ENCODE results near the gene BRI3BP.

DNA sequence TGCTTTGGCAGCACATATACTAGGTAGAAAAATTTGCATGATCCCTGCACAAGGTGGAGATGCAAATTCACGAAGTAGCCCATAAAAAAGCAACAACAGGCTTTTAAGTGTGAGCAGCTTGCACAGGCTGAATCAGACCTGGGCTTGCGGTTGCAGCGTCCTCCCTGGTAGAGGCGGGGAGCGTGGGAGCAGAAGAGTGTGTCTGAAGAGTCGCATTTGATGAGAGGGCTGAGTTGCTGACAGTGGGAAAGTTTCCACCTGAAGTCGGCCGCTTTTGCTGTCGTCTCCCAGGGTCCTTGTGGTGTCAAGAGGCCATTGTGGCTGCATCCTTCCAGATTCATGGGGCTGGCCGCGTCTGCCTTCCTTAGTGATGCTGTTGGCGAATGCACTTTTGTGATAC is 78.0 kb downstream of the BRI3BP start:
- no peak for TF ChIP-seq POLR2A (IDR thresholded peaks at IDR 0.05)
- TF ChIP-seq, protein P1, sequence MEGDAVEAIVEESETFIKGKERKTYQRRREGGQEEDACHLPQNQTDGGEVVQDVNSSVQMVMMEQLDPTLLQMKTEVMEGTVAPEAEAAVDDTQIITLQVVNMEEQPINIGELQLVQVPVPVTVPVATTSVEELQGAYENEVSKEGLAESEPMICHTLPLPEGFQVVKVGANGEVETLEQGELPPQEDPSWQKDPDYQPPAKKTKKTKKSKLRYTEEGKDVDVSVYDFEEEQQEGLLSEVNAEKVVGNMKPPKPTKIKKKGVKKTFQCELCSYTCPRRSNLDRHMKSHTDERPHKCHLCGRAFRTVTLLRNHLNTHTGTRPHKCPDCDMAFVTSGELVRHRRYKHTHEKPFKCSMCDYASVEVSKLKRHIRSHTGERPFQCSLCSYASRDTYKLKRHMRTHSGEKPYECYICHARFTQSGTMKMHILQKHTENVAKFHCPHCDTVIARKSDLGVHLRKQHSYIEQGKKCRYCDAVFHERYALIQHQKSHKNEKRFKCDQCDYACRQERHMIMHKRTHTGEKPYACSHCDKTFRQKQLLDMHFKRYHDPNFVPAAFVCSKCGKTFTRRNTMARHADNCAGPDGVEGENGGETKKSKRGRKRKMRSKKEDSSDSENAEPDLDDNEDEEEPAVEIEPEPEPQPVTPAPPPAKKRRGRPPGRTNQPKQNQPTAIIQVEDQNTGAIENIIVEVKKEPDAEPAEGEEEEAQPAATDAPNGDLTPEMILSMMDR (IDR thresholded peaks at IDR 0.05) = no peak
